Uterus (tissue), 4 donors: ENCODE measurements around the gene AGPAT3. TPM values are rescaled to one million over a fixed set of nuclear protein-coding genes. Genes with fewer than 3 reads are reported as not detected.

ENCODE experiments used
- DNase-seq, 2 donors: peaks; one replicate each; pipeline ENCODE4 v3.0.0-alpha.2; 2019 to 2020
- H3K27ac ChIP-seq, 2 donors: fragments of 200-600 bp; sonication (generic); 1 replicate in 1 of 2; 2 replicates in 1 of 2; pipeline ENCODE4 v1.5.1; 2016 to 2018
- H3K27me3 ChIP-seq, 2 donors: fragments of 200-600 bp; sonication (generic); one replicate each; pipeline ENCODE4 v1.5.1; 2018 to 2019; ENCODE audit warnings: control low read depth in 1 of 2
- H3K36me3 ChIP-seq, 2 donors: fragments of 200-600 bp; sonication (generic); one replicate each; pipeline ENCODE4 v1.5.1; 2019; ENCODE audit warnings: control low read depth in 1 of 2
- H3K4me1 ChIP-seq, 2 donors: fragments of 200-600 bp; sonication (generic); one replicate each; pipeline ENCODE4 v1.5.1; 2018 to 2019; ENCODE audit warnings: control low read depth in 1 of 2
- H3K4me3 ChIP-seq, 2 donors: fragments of 200-600 bp; sonication (generic); 1 replicate in 1 of 2; 2 replicates in 1 of 2; pipeline ENCODE4 v1.5.1; 2018 to 2019; ENCODE audit warnings: mild to moderate bottlenecking in 1 of 2
- H3K9me3 ChIP-seq, 2 donors: fragments of 200-600 bp; sonication (generic); one replicate each; pipeline ENCODE4 v1.5.1; 2019; ENCODE audit warnings: control low read depth in 1 of 2
- CTCF ChIP-seq, 4 experiments: fragments of 200-600 bp in 2 of 4; fragments of 450-650 bp in 2 of 4; sonication (generic) in 2 of 4; IDR thresholded peaks; one replicate each; pipeline ENCODE4 v1.5.1; 2016 to 2019; ENCODE audit warnings: antibody characterized with exemption in 4 of 4, mild to moderate bottlenecking in 2 of 4, moderate library complexity in 1 of 4
- POLR2A ChIP-seq, 2 donors: fragments of 450-650 bp; IDR thresholded peaks; one replicate each; pipeline ENCODE4 v1.6.1; 2016; ENCODE audit warnings: antibody characterized with exemption in 2 of 2, mild to moderate bottlenecking in 1 of 2, moderate library complexity in 1 of 2
- intact Hi-C: fragments of 100-400 bp; cut with DNase I; formaldehyde crosslinking; loops from one replicate; pipeline ENCODE4 v1.15.1; 2023; ENCODE audit warnings: low total_unique reads
- total RNA-seq, 4 donors: library from RNA; depleted of rRNA in 3 of 4; stranded (reverse); fragments of >200 nt in 3 of 4; gene quantifications; one replicate each; pipeline versions ENCODE4 v1.1.0 to v1.2.4, GENCODE V29; 2014 to 2023
- donor health status: DM: yes; HTN: yes; CAD: no.

Gene AGPAT3
- total RNA-seq, 4 donors from 2014 or later: 6.8 to 43.4 (median 28.4) TPM

GRCh38 chr21:43850728-43851295 is 14.2 kb upstream of the AGPAT3 start:
- Histone ChIP-seq H3K9me3 (no peaks in the 10 kb centered on the region), H3K36me3 (no peaks in the 10 kb centered on the region), H3K4me3 (no peak overlapping the region), H3K27me3 (no peaks in the 10 kb centered on the region), H3K27ac (no peak overlapping the region), H3K4me1 (no peaks in the 10 kb centered on the region)
- intact Hi-C loops: no loop called here
- TF ChIP-seq CTCF (IDR thresholded peaks at IDR 0.05) (no peak), POLR2A (IDR thresholded peaks at IDR 0.05) (no peak)
- DNase-seq: no peak

- Histone ChIP-seq H3K36me3 (no peaks in the 10 kb centered on the region), H3K4me3 (no peak overlapping the region), H3K9me3 (no peaks in the 10 kb centered on the region), H3K4me1 (no peaks in the 10 kb centered on the region), H3K27ac (no peak overlapping the region), H3K27me3 (no peaks in the 10 kb centered on the region)
- intact Hi-C loops: no loop called here
- no peak for DNase-seq
- no peak for TF ChIP-seq CTCF (IDR thresholded peaks at IDR 0.05)
- TF ChIP-seq POLR2A (IDR thresholded peaks at IDR 0.05): no peak
Measured at GRCh38 chr21:43851593-43851992, 13.4 kb upstream of the AGPAT3 start.

GRCh38 chr21:43853851-43854772 is 10.9 kb upstream of the AGPAT3 start:
- H3K36me3 ChIP-seq: no peaks in the 10 kb centered on the region
- H3K27me3 ChIP-seq: no peaks in the 10 kb centered on the region
- no peaks in the 10 kb centered on the region for H3K4me1 ChIP-seq
- DNase-seq: no peak
- no peak overlapping the region for H3K27ac ChIP-seq
- no peak for TF ChIP-seq POLR2A (IDR thresholded peaks at IDR 0.05)
- no peak for TF ChIP-seq CTCF (IDR thresholded peaks at IDR 0.05)
- intact Hi-C loops: no loop called here
- no peak overlapping the region for H3K4me3 ChIP-seq
- no peaks in the 10 kb centered on the region for H3K9me3 ChIP-seq

GRCh38 chr21:43854773-43855633 is 10.0 kb upstream of the AGPAT3 start:
- no peak overlapping the region for H3K27ac ChIP-seq
- no peak for DNase-seq
- H3K9me3 ChIP-seq: no peaks in the 10 kb centered on the region
- H3K4me1 ChIP-seq: no peaks in the 10 kb centered on the region
- intact Hi-C loops: no loop called here
- no peaks in the 10 kb centered on the region for H3K27me3 ChIP-seq
- H3K36me3 ChIP-seq: no peaks in the 10 kb centered on the region
- H3K4me3 ChIP-seq: no peak overlapping the region
- TF ChIP-seq CTCF (IDR thresholded peaks at IDR 0.05) (no peak), POLR2A (IDR thresholded peaks at IDR 0.05) (no peak)
